ENCODE results near the gene EDN2. TPM values are rescaled to one million over a fixed set of nuclear protein-coding genes. Genes with fewer than 3 reads are reported as not detected.

The EDN2 gene
- total and polyA plus RNA-seq, 2 experiments from 2014 or later: 0.40 to 2.3 TPM

DNA sequence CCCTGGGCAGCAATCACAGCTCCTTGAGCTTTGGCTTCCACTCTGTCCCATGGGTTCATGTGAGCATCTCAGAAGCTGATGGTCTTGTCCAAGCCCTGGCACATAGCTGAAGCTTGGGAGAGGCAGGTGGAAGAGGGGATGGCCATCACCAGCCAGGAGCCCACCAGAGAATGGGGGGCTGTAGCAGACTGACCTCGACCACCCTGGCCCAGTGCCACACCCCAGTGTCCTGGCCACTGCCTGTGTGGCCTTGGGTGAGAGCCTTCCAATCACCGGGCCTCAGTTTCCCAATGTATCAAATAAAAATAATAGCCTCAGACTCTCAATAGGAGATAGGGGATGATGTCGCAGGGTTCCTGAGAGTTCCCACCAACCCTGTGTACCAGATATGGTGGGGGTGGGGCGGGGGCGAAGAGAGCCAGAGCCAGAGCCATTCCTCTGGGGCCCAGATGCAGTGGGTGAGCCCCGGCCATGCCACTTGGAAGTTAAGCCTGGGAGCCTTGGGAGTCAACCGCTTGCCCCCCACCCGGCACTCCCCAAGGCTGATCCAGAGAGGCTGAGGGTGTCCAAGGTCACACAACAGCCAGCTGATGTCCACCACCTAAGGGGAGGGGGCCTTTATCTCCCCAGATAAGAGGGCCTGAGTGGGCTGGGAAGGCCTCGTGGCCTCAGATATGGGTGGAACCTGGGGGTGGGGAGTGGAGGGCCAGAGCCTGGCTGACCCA is 9.3 kb upstream of the EDN2 start:
- Histone ChIP-seq H3K4me2 (no peak overlapping the region), H3K79me2 (no peaks in the 10 kb centered on the region), H3K4me3 (no peak overlapping the region), H3K27me3 (no peaks in the 10 kb centered on the region), H2AFZ (no peak overlapping the region), H3K36me3 (replicated peaks; ENCODE audit: insufficient read depth, low read depth) (no peaks in the 10 kb centered on the region), H3K4me1 (ENCODE audit: insufficient read depth) (peaks cover 32% of the 10 kb centered on the region), H3K9me2 (replicated peaks; ENCODE audit: insufficient read depth) (no peaks in the 10 kb centered on the region), H3K9me3 (ENCODE audit: low read depth) (no peaks in the 10 kb centered on the region), H3K27ac (peak overlapping the region; percentile 91), H4K20me1 (ENCODE audit: insufficient read depth, poor library complexity, severe bottlenecking) (no peaks in the 10 kb centered on the region)
- WGBS (ENCODE audit: low lambda C conversion rate, missing lambda C conversion rate): 93% methylated on average over 9 of the region's 9 CpGs
- DNase-seq (ENCODE audit: low spot score): no peak
- TF ChIP-seq EZH2 (IDR thresholded peaks at IDR 0.05; ENCODE audit: borderline replicate concordance): no peak
- TF ChIP-seq EZH2phosphoT487 (IDR thresholded peaks at IDR 0.05; ENCODE audit: low read depth, severe bottlenecking, unreplicated experiment): no peak
- TF ChIP-seq CTCF (IDR thresholded peaks at IDR 0.05; ENCODE audit: poor library complexity): no peak

DNA sequence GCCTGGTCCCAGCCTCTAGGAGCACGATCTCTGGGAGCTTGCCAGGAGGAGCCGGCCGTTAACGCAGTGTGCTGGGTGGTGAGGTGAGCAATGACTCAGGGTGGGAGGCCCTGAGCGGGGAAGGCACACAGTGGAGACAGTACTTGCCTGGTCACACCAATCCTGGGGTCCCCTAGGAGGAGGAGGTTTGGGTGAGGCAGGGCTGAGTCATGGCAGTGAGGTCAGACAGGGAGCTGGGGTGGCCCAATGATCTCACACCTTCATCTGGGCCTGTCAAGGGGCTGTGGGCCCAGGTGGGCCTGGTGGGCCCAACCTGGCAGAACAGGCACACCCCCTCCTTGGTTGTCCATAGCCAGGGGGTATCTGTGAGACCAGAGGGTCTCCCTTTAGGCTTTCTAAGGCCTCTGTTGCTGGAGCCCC is 8.6 kb upstream of the EDN2 start:
- H3K9me3 ChIP-seq (ENCODE audit: low read depth): no peaks in the 10 kb centered on the region
- TF ChIP-seq EZH2 (IDR thresholded peaks at IDR 0.05; ENCODE audit: borderline replicate concordance) (no peak), CTCF (IDR thresholded peaks at IDR 0.05; ENCODE audit: poor library complexity) (no peak), EZH2phosphoT487 (IDR thresholded peaks at IDR 0.05; ENCODE audit: low read depth, severe bottlenecking, unreplicated experiment) (no peak)
- H3K27me3 ChIP-seq: no peaks in the 10 kb centered on the region
- H3K9me2 ChIP-seq (replicated peaks; ENCODE audit: insufficient read depth): no peaks in the 10 kb centered on the region
- H3K4me1 ChIP-seq (ENCODE audit: insufficient read depth): peaks cover 36% of the 10 kb centered on the region
- H3K27ac ChIP-seq: peak overlapping the region; percentile 91
- H2AFZ ChIP-seq: no peak overlapping the region
- WGBS (ENCODE audit: low lambda C conversion rate, missing lambda C conversion rate): 55% methylated on average over 5 of the region's 5 CpGs
- no peak overlapping the region for H3K4me2 ChIP-seq
- H3K4me3 ChIP-seq: no peak overlapping the region
- no peaks in the 10 kb centered on the region for H3K36me3 ChIP-seq (replicated peaks; ENCODE audit: insufficient read depth, low read depth)
- peak; percentile 86 for DNase-seq (ENCODE audit: low spot score)
- H3K79me2 ChIP-seq: no peaks in the 10 kb centered on the region
- H4K20me1 ChIP-seq (ENCODE audit: insufficient read depth, poor library complexity, severe bottlenecking): no peaks in the 10 kb centered on the region

DNA sequence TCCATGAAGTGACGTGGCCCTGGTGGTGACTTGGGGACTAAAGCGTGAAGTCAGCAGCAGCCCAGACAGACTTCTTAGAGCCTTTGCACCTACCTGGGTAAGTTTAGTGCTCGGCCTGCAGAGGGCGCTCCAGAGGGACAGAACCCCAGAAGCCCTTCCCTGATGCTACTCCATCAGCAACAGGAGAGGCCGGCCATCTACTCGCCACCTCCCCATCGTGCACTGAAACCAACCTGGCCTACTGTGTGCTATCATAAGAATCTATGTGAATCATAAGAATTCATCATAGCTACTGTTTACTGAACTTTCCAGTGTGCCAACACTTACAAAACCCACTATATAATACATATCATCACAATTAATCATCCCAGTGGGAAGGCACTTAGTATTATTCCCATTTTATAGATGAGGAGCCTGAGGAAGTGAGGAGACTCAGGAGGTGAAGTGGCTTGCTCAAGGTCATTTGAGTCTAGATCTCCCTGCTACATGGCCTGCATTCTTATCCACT is 7.9 kb upstream of the EDN2 start:
- H3K9me3 ChIP-seq (ENCODE audit: low read depth): no peaks in the 10 kb centered on the region
- H3K27ac ChIP-seq: no peak overlapping the region
- H3K4me3 ChIP-seq: no peak overlapping the region
- H2AFZ ChIP-seq: no peak overlapping the region
- no peak for DNase-seq (ENCODE audit: low spot score)
- H3K79me2 ChIP-seq: no peaks in the 10 kb centered on the region
- WGBS (ENCODE audit: low lambda C conversion rate, missing lambda C conversion rate): 75% methylated on average over 7 of the region's 7 CpGs
- peak; percentile 53 for TF ChIP-seq CTCF (IDR thresholded peaks at IDR 0.05; ENCODE audit: poor library complexity)
- no peak for TF ChIP-seq EZH2phosphoT487 (IDR thresholded peaks at IDR 0.05; ENCODE audit: low read depth, severe bottlenecking, unreplicated experiment)
- no peak for TF ChIP-seq EZH2 (IDR thresholded peaks at IDR 0.05; ENCODE audit: borderline replicate concordance)
- no peak overlapping the region for H3K4me2 ChIP-seq
- no peaks in the 10 kb centered on the region for H3K27me3 ChIP-seq
- no peaks in the 10 kb centered on the region for H3K9me2 ChIP-seq (replicated peaks; ENCODE audit: insufficient read depth)
- no peaks in the 10 kb centered on the region for H4K20me1 ChIP-seq (ENCODE audit: insufficient read depth, poor library complexity, severe bottlenecking)
- no peaks in the 10 kb centered on the region for H3K36me3 ChIP-seq (replicated peaks; ENCODE audit: insufficient read depth, low read depth)
- peaks cover 44% of the 10 kb centered on the region for H3K4me1 ChIP-seq (ENCODE audit: insufficient read depth)
